ENCODE measurements around the gene MORN3.
A peak's percentile ranks its signal among the peaks of the same experiment; 100 is the strongest.
"Not testable (repeated sequence)": the region's sequence is repeated elsewhere in the genome, so short reads cannot be mapped to it uniquely, and the experiment has no call there.

Gene MORN3

DNA sequence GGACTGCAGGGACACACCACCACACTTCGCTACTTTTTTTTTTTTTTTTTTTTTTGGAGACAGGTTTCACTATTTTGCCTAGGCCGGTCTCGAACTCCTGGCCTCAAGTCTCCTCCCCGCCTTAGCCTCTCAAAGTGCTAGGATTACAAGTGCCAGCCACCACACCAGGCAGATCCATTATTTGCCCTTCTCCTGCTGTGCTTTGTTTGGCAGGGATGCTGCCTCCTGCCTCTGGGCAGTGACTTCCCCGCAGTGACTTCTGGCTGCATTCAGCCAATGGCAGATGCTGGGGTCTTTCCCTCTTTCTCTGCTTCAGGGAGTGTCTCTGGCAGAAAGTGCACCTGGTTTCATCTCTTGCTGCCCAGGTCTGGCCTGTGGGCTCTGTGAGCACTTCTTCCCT, 6.7 kb upstream of the MORN3 start:
- WGBS (ENCODE audit: insufficient coverage): 93% methylated on average over 5 of the region's 5 CpGs
- POLR2A ChIA-PET: no interaction called here

DNA sequence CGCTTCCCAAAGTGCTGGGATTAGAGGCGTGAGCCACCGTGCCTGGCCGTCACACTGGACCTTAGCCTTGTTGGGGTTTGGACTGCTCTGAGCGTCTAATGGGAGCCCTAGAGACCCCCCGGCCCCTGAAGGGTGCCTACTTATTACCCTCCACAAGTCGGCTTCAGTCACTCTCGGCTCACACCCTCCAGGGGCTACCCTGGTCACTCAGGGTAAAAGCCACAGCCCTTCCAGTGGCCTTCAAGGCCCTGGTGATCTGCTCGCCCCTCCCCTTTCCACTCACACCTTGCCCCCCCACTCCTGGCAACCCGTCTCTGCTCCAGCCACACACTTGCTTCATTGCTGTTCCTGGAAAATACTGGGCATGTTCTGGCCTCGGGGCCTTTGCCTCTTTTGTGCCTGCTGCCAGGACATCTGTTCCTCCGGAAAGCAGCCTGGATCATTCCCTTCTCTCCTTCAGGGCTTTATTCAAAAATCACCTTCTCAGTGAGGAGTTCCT, 3.6 kb upstream of the MORN3 start:
- POLR2A ChIA-PET: interaction anchor here (0.6 to 1.0 kb wide), 3 partner anchors 9 to 47 kb away, joined by 3 to 6 read pairs (median 5); partner anchors contain the start of gene ORAI1
- CTCF ChIA-PET: interaction anchor here (1.1 to 8.5 kb wide), 3 partner anchors 10 to 123 kb away, joined by 3 to 150 read pairs (median 65); no protein-coding TSS in a partner anchor
- WGBS (ENCODE audit: insufficient coverage): 85% methylated on average over 12 of the region's 12 CpGs
- no peaks in the 10 kb centered on the region for H3K9me3 ChIP-seq (ENCODE audit: control extremely low read depth in 1 of 5, control insufficient read depth in 4 of 5, insufficient read depth in 2 of 5, low read depth in 1 of 5, low read length in 4 of 5)
- peaks cover 0 to 22% (median 17%) of the 10 kb centered on the region in 4 experiments for H3K4me1 ChIP-seq (ENCODE audit: control extremely low read depth in 1 of 4, control insufficient read depth in 4 of 4, insufficient read depth in 4 of 4, low read length in 3 of 4)
- no peak for DNase-seq
- no peaks in the 10 kb centered on the region for H3K27me3 ChIP-seq (replicated peaks in 2 of 5; ENCODE audit: control insufficient read depth in 4 of 5, insufficient read depth in 5 of 5, low read length in 4 of 5)
- peak overlapping the region in 5 of 7 experiments; percentile 59 to 90 (median 75) for H3K4me3 ChIP-seq (ENCODE audit: control insufficient read depth in 1 of 7, extremely low read depth in 1 of 7, insufficient read depth in 4 of 7, low read depth in 2 of 7, low read length in 6 of 7)
- no peaks in the 10 kb centered on the region for H3K36me3 ChIP-seq (ENCODE audit: control insufficient read depth in 4 of 4, insufficient read depth in 4 of 4, low read length in 3 of 4)
- peak overlapping the region; percentile 68 to 88 for H3K27ac ChIP-seq (ENCODE audit: insufficient read depth in 1 of 2, low read depth in 1 of 2, low read length in 2 of 2, poor library complexity in 1 of 2, severe bottlenecking in 2 of 2)

More for the DNA sequence above, 6.7 kb upstream of the MORN3 start:
- Histone ChIP-seq H3K4me3 (ENCODE audit: control insufficient read depth in 1 of 7, extremely low read depth in 1 of 7, insufficient read depth in 4 of 7, low read depth in 2 of 7, low read length in 6 of 7) (no peak overlapping the region), H3K36me3 (ENCODE audit: control insufficient read depth in 4 of 4, insufficient read depth in 4 of 4, low read length in 3 of 4) (no peaks in the 10 kb centered on the region), H3K27ac (ENCODE audit: insufficient read depth in 1 of 2, low read depth in 1 of 2, low read length in 2 of 2, poor library complexity in 1 of 2, severe bottlenecking in 2 of 2) (no peak overlapping the region), H3K27me3 (replicated peaks in 2 of 5; ENCODE audit: control insufficient read depth in 4 of 5, insufficient read depth in 5 of 5, low read length in 4 of 5) (no peaks in the 10 kb centered on the region), H3K9me3 (ENCODE audit: control extremely low read depth in 1 of 5, control insufficient read depth in 4 of 5, insufficient read depth in 2 of 5, low read depth in 1 of 5, low read length in 4 of 5) (no peaks in the 10 kb centered on the region), H3K4me1 (ENCODE audit: control extremely low read depth in 1 of 4, control insufficient read depth in 4 of 4, insufficient read depth in 4 of 4, low read length in 3 of 4) (peaks cover 0 to 21% (median 17%) of the 10 kb centered on the region in 4 experiments)
- no peak for DNase-seq
- CTCF ChIA-PET: interaction anchor here (1.5 to 2.4 kb wide), 2 partner anchors 9 to 125 kb away, joined by 3 to 10 read pairs; no protein-coding TSS in a partner anchor

DNA sequence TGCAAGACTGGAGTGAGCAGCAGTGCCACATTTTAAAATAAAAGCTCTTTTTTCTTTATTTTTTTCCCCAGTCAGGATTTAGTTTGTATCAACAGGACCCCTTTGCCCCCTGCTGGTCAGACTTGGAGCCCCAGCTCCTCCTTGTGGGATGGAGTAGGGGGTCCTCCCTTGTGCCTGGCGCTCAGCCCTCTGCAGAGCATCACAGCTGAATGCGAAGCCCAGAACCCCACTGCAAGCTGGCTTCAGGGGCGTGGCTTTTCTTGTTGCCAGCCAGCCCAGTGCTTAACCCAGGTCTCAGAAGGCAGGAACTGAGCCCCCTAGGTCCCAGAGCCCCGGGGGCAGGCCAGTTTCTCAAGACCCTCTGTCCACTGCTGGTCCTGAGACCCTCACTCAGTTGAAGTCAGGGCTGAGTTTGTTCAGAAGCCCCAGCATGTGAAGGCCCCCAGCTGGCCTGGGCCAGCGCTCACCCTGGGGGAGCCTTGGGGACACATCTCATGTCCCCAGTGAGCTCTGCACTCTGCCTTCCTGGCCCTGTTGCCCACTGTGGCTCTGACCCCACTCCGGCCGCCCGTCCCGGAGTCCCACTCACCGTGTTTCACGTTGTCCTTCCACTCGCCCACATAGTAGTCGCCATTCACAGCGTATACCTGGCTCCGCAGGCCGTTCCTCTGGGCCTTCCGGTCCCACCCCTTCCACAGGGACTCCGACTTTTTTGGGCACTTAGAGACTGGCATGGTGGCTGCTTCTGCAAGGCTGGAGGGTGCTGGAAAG, 519 bp downstream of the MORN3 start:
- ChIA-PET CTCF (interaction anchor here (0.6 to 10.5 kb wide), 26 partner anchors 10 to 196 kb away, joined by 3 to 174 read pairs (median 6); partner anchors contain the start of genes KDM2B and ORAI1), POLR2A (interaction anchor here (0.6 to 2.2 kb wide), 7 partner anchors 20 to 140 kb away, joined by 3 to 15 read pairs (median 8); partner anchors contain the start of gene ORAI1)
- peak; percentile 77 to 86 (median 81) for DNase-seq
- H3K36me3 ChIP-seq (ENCODE audit: control insufficient read depth in 4 of 4, insufficient read depth in 4 of 4, low read length in 3 of 4): peaks cover 0 to 4% (median 4%) of the 10 kb centered on the region in 4 experiments
- no peak overlapping the region for H3K27ac ChIP-seq (ENCODE audit: insufficient read depth in 1 of 2, low read depth in 1 of 2, low read length in 2 of 2, poor library complexity in 1 of 2, severe bottlenecking in 2 of 2)
- H3K27me3 ChIP-seq (replicated peaks in 2 of 5; ENCODE audit: control insufficient read depth in 4 of 5, insufficient read depth in 5 of 5, low read length in 4 of 5): no peaks in the 10 kb centered on the region
- H3K4me3 ChIP-seq (ENCODE audit: control insufficient read depth in 1 of 7, extremely low read depth in 1 of 7, insufficient read depth in 4 of 7, low read depth in 2 of 7, low read length in 6 of 7): no peak overlapping the region
- H3K4me1 ChIP-seq (ENCODE audit: control extremely low read depth in 1 of 4, control insufficient read depth in 4 of 4, insufficient read depth in 4 of 4, low read length in 3 of 4): peaks cover 3 to 48% (median 34%) of the 10 kb centered on the region in 4 experiments
- 93% methylated on average over 16 of the region's 18 CpGs for WGBS (ENCODE audit: insufficient coverage)
- H3K9me3 ChIP-seq (ENCODE audit: control extremely low read depth in 1 of 5, control insufficient read depth in 4 of 5, insufficient read depth in 2 of 5, low read depth in 1 of 5, low read length in 4 of 5): no peaks in the 10 kb centered on the region

DNA sequence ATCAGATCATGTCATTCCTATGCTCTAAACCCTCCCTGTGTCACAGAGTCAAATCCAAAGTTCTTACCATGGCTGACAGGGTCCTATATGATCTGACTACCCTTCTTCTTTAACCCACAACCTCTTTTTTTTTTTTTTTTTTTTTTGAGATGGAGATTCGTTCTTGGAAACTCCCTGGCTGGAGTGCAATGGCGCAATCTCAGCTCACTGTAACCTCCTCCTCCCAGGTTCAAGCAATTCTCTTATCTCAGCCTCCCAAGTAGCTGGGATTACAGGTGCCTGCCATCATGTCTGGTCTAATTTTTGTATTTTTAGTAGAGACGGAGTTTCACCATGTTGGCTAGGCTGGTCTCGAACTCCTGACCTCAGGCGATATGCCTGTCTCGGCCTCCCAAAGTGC, 2.6 kb downstream of the MORN3 start:
- peak in 2 of 3 donors; percentile 26 to 39 for DNase-seq
- POLR2A ChIA-PET; H3K27me3 ChIP-seq (replicated peaks in 2 of 5; ENCODE audit: control insufficient read depth in 4 of 5, insufficient read depth in 5 of 5, low read length in 4 of 5); H3K36me3 ChIP-seq (ENCODE audit: control insufficient read depth in 4 of 4, insufficient read depth in 4 of 4, low read length in 3 of 4); H3K27ac ChIP-seq (ENCODE audit: insufficient read depth in 1 of 2, low read depth in 1 of 2, low read length in 2 of 2, poor library complexity in 1 of 2, severe bottlenecking in 2 of 2); H3K4me3 ChIP-seq (ENCODE audit: control insufficient read depth in 1 of 7, extremely low read depth in 1 of 7, insufficient read depth in 4 of 7, low read depth in 2 of 7, low read length in 6 of 7); H3K9me3 ChIP-seq (ENCODE audit: control extremely low read depth in 1 of 5, control insufficient read depth in 4 of 5, insufficient read depth in 2 of 5, low read depth in 1 of 5, low read length in 4 of 5): not testable (repeated sequence)
- peaks cover 5 to 50% (median 39%) of the 10 kb centered on the region in 4 experiments for H3K4me1 ChIP-seq (ENCODE audit: control extremely low read depth in 1 of 4, control insufficient read depth in 4 of 4, insufficient read depth in 4 of 4, low read length in 3 of 4)
- CTCF ChIA-PET: interaction anchor here (0.6 to 10.5 kb wide), 10 partner anchors 13 to 176 kb away, joined by 3 to 174 read pairs (median 21); partner anchors contain the start of gene ORAI1
- WGBS (ENCODE audit: insufficient coverage): 100% methylated on average over 5 of the region's 6 CpGs

DNA sequence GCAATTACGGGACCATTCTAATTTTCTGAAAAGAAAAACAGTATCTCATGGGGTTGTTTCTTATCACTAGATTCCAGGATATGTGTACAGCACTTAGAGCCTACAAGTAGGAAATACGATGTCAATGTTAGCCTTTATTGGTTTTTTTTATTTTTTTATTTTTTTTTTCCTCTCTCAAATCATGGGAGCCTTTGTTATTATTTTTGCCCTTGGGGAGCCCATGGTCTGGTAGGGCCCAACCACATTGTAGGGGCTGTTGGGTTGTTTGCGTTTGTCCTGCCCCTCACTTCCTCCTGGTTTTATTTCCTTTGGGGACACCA, 5.9 kb downstream of the MORN3 start:
- Histone ChIP-seq H3K9me3 (ENCODE audit: control extremely low read depth in 1 of 5, control insufficient read depth in 4 of 5, insufficient read depth in 2 of 5, low read depth in 1 of 5, low read length in 4 of 5) (no peaks in the 10 kb centered on the region), H3K4me3 (ENCODE audit: control insufficient read depth in 1 of 7, extremely low read depth in 1 of 7, insufficient read depth in 4 of 7, low read depth in 2 of 7, low read length in 6 of 7) (peak overlapping the region in 4 of 7 experiments; percentile 76 to 97 (median 87)), H3K4me1 (ENCODE audit: control extremely low read depth in 1 of 4, control insufficient read depth in 4 of 4, insufficient read depth in 4 of 4, low read length in 3 of 4) (peaks cover 5 to 79% (median 64%) of the 10 kb centered on the region in 4 experiments), H3K27me3 (replicated peaks in 2 of 5; ENCODE audit: control insufficient read depth in 4 of 5, insufficient read depth in 5 of 5, low read length in 4 of 5) (no peaks in the 10 kb centered on the region), H3K36me3 (ENCODE audit: control insufficient read depth in 4 of 4, insufficient read depth in 4 of 4, low read length in 3 of 4) (peaks cover 0 to 4% (median 4%) of the 10 kb centered on the region in 4 experiments), H3K27ac (ENCODE audit: insufficient read depth in 1 of 2, low read depth in 1 of 2, low read length in 2 of 2, poor library complexity in 1 of 2, severe bottlenecking in 2 of 2) (peak overlapping the region in 1 of 2 experiments; percentile 43)
- WGBS (ENCODE audit: insufficient coverage): 0% methylated on average over 1 of the region's 3 CpGs
- ChIA-PET POLR2A (interaction anchor here (0.6 to 1.5 kb wide), 3 partner anchors 9 to 434 kb away, joined by 3 to 10 read pairs (median 5); partner anchors contain the start of gene ORAI1), CTCF (interaction anchor here (1.9 to 10.5 kb wide), 2 partner anchors 14 to 39 kb away, joined by 7 to 174 read pairs; partner anchors contain the start of gene ORAI1)
- no peak for DNase-seq

DNA sequence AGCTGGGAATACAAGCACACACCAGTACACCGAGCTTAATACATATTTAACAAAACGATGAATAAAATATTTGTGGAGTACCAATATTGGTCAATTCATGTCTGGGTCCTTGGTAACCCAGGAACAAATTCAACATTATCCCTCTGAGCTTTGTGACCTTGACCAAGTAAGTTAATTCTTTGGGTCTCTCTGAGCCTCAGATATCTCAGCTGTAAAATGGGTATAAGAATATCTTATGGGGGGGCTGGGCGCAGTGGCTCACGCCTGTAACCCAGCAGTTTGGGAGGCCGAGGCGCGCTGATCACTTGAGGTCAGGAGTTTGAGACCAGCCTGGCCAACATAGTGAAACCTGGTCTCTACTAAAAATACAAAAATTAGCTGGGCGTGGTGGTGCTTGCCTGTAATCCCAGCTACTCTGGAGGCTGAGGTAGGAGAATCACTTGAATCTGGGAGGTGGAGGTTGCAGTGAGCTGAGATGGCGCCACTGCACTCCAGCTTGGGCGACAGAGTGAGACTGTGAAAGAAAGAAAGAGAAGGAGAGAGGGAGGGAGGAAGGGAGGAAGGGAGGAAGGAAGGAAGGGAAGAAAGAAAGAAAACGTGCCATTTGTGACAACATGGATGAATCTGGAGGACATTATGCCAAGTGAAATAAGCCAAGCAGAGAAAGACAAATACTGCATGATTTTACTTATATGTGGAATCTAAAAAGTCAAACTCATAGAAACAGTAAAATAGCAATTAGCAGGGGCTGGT, 7.9 kb downstream of the MORN3 start:
- CTCF ChIA-PET: interaction anchor here (0.8 to 5.4 kb wide), 8 partner anchors 12 to 162 kb away, joined by 3 to 40 read pairs (median 4); partner anchors contain the start of gene RHOF
- H3K4me1 ChIP-seq (ENCODE audit: control extremely low read depth in 1 of 4, control insufficient read depth in 4 of 4, insufficient read depth in 4 of 4, low read length in 3 of 4): peaks cover 5 to 88% (median 75%) of the 10 kb centered on the region in 4 experiments

More for the DNA sequence above, 7.9 kb downstream of the MORN3 start:
- not testable (repeated sequence) for H3K4me3 ChIP-seq (ENCODE audit: control insufficient read depth in 1 of 7, extremely low read depth in 1 of 7, insufficient read depth in 4 of 7, low read depth in 2 of 7, low read length in 6 of 7); DNase-seq; H3K9me3 ChIP-seq (ENCODE audit: control extremely low read depth in 1 of 5, control insufficient read depth in 4 of 5, insufficient read depth in 2 of 5, low read depth in 1 of 5, low read length in 4 of 5); H3K36me3 ChIP-seq (ENCODE audit: control insufficient read depth in 4 of 4, insufficient read depth in 4 of 4, low read length in 3 of 4); H3K27me3 ChIP-seq (replicated peaks in 2 of 5; ENCODE audit: control insufficient read depth in 4 of 5, insufficient read depth in 5 of 5, low read length in 4 of 5)
- peak overlapping the region in 1 of 2 experiments; percentile 49 for H3K27ac ChIP-seq (ENCODE audit: insufficient read depth in 1 of 2, low read depth in 1 of 2, low read length in 2 of 2, poor library complexity in 1 of 2, severe bottlenecking in 2 of 2)
- WGBS (ENCODE audit: insufficient coverage): 77% methylated on average over 7 of the region's 11 CpGs
- POLR2A ChIA-PET: interaction anchor here (0.6 kb wide), 1 partner anchor 163 kb away, joined by 3 read pairs; no protein-coding TSS in a partner anchor

Data from common myeloid progenitor, CD34-positive (primary cell).